ENCODE results near the gene ZSWIM6.

- TF ChIP-seq POLR2AphosphoS5 (IDR thresholded peaks at IDR 0.05; ENCODE audit: borderline replicate concordance, low read depth, low read length) (no peak), EZH2 (IDR thresholded peaks at IDR 0.05) (no peak)
These were observed 133.0 kb downstream of the ZSWIM6 start for GRCh38 chr5:61465066-61465465.

Data from SK-N-MC (cell line).